GM12878 (cell line): Measurements from ENCODE around the gene CTNNA3. TPM values are rescaled to one million over a fixed set of nuclear protein-coding genes. Genes with fewer than 3 reads are reported as not detected.

Experiments
- ATAC-seq: fragments of 200-7000 bp; cut with Tn5 transposase; 3 replicates; pipeline ENCODE4 v1.9.1; 2020; ENCODE audit warnings: mild to moderate bottlenecking, moderate library complexity
- BruUV-seq: library from RNA; stranded (reverse); fragments of 400-500 nt; replicated peaks from 2 replicates; lab custom pipeline; 2021; lab: Mats Ljungman, UMichigan
- CTCF ChIA-PET: fragments of 300-600 bp; sonication (Branson Sonifier 250); formaldehyde crosslinking; extraction: SDS; loops from one replicate; lab custom pipeline; 2021; ENCODE audit warnings: inconsistent platforms; lab: Yijun Ruan, JAX
- POLR2A ChIA-PET: fragments of 350-600 bp; formaldehyde crosslinking; extraction: SDS; loops from one replicate; lab custom pipeline; 2021; ENCODE audit warnings: inconsistent platforms; lab: Charles Lee
- RAD21 ChIA-PET: fragments of 300-600 bp; sonication (Branson Sonifier 250); formaldehyde crosslinking; loops from one replicate; lab custom pipeline; 2023; ENCODE audit warnings: antibody characterized with exemption; ENCODE audit not compliant: unreplicated experiment; lab: Charles Lee
- SMC1A ChIA-PET: fragments of 300-600 bp; sonication (Branson Sonifier 250); formaldehyde crosslinking; loops from one replicate; lab custom pipeline; 2023; ENCODE audit not compliant: unreplicated experiment, uncharacterized antibody; lab: Charles Lee
- DNase-seq: peaks from one replicate; pipeline ENCODE4 v3.0.0-alpha.2; 2011; ENCODE audit warnings: low read depth, low spot score
- FAIRE-seq: peaks from 3 replicates; lab custom pipeline; 2011; peaks lifted over from hg19 to GRCh38; lab: Jason Lieb, UNC
- H2AFZ ChIP-seq: 2 replicates; pipeline ENCODE4 v1.6.0; 2011; ENCODE audit warnings: low read depth, low read length, control low read depth; ENCODE audit not compliant: control insufficient read depth
- H3K27ac ChIP-seq: 2 replicates; pipeline ENCODE4 v1.5.1; 2011; ENCODE audit warnings: control low read depth; ENCODE audit not compliant: control insufficient read depth, insufficient read depth
- H3K27me3 ChIP-seq, 2 experiments: replicated peaks in 1 of 2; 2 replicates each; pipeline versions ENCODE4 v1.6.0 to v1.6.1; 2011; ENCODE audit warnings: low read length in 1 of 2; ENCODE audit not compliant: control insufficient read depth in 2 of 2, insufficient read depth in 2 of 2
- H3K36me3 ChIP-seq, 2 experiments: 2 replicates each; pipeline ENCODE4 v1.5.1; 2011; ENCODE audit warnings: low read length in 1 of 2; ENCODE audit not compliant: control insufficient read depth in 2 of 2, insufficient read depth in 2 of 2
- H3K4me1 ChIP-seq: 2 replicates; pipeline ENCODE4 v1.6.1; 2011; ENCODE audit warnings: mild to moderate bottlenecking, low read length, moderate library complexity, mixed read lengths; ENCODE audit not compliant: control insufficient read depth, insufficient read depth
- H3K4me2 ChIP-seq: 2 replicates; pipeline ENCODE4 v1.6.0; 2011; ENCODE audit warnings: control low read depth; ENCODE audit not compliant: control insufficient read depth, insufficient read depth
- H3K4me3 ChIP-seq: fragments of 200-600 bp; sonication (generic); 2 replicates; pipeline ENCODE4 v1.5.1; 2016
- H3K79me2 ChIP-seq: 2 replicates; pipeline ENCODE4 v1.6.0; 2011; ENCODE audit warnings: low read length; ENCODE audit not compliant: control insufficient read depth, insufficient read depth
- H3K9ac ChIP-seq: 2 replicates; pipeline ENCODE4 v1.8.0; 2011; ENCODE audit warnings: low read length, control low read depth, mixed read lengths; ENCODE audit not compliant: control insufficient read depth, insufficient read depth
- H3K9me3 ChIP-seq: replicated peaks from 3 replicates; pipeline ENCODE4 v1.5.1; 2011; ENCODE audit warnings: mild to moderate bottlenecking, low read length; ENCODE audit not compliant: control insufficient read depth, insufficient read depth
- H4K20me1 ChIP-seq: 2 replicates; pipeline ENCODE4 v1.6.0; 2011; ENCODE audit not compliant: control insufficient read depth, insufficient read depth
- ATF7 ChIP-seq: fragments of 450-650 bp; IDR thresholded peaks from 2 replicates; pipeline ENCODE4 v1.6.1; 2016; ENCODE audit warnings: low read depth, mild to moderate bottlenecking
- CEBPZ ChIP-seq: fragments of 150-350 bp; IDR thresholded peaks from 2 replicates; pipeline ENCODE4 v1.6.1; 2016; ENCODE audit warnings: low read depth, low read length
- FOXK2 ChIP-seq: fragments of 450-650 bp; IDR thresholded peaks from 2 replicates; pipeline ENCODE4 v1.6.1; 2017; ENCODE audit warnings: mild to moderate bottlenecking, moderate library complexity
- JUNB ChIP-seq: IDR thresholded peaks from 2 replicates; pipeline ENCODE4 v1.6.1; 2016; ENCODE audit warnings: antibody characterized with exemption, mild to moderate bottlenecking
- JUND ChIP-seq: IDR thresholded peaks from 2 replicates; pipeline ENCODE4 v1.6.1; 2012; ENCODE audit warnings: low read depth, mild to moderate bottlenecking, low read length, improper control_type of control experiment, moderate library complexity
- MEF2A ChIP-seq: IDR thresholded peaks from 2 replicates; pipeline ENCODE4 v1.6.1; 2011; ENCODE audit warnings: low read depth, mild to moderate bottlenecking, low read length, moderate library complexity; ENCODE audit not compliant: insufficient read depth
- MTA2 ChIP-seq: fragments of 450-650 bp; IDR thresholded peaks from 2 replicates; pipeline ENCODE4 v1.6.1; 2016; ENCODE audit warnings: low read depth, mild to moderate bottlenecking, moderate library complexity
- NFIC ChIP-seq: IDR thresholded peaks from 2 replicates; pipeline ENCODE4 v1.6.1; 2012; ENCODE audit warnings: low read depth, mild to moderate bottlenecking, inconsistent platforms, low read length, moderate library complexity
- PKNOX1 ChIP-seq: fragments of 450-650 bp; IDR thresholded peaks from 2 replicates; pipeline ENCODE4 v1.6.1; 2016; ENCODE audit warnings: mild to moderate bottlenecking
- RAD21 ChIP-seq: IDR thresholded peaks from 2 replicates; pipeline ENCODE4 v1.6.1; 2011; ENCODE audit warnings: mild to moderate bottlenecking, low read depth, low read length, moderate library complexity; ENCODE audit not compliant: insufficient read depth
- RAD51 ChIP-seq: fragments of 450-650 bp; IDR thresholded peaks from 2 replicates; pipeline ENCODE4 v1.6.1; 2016; ENCODE audit warnings: moderate library complexity, mild to moderate bottlenecking, inconsistent platforms
- RFX5 ChIP-seq: IDR thresholded peaks from 2 replicates; pipeline ENCODE4 v1.6.1; 2011; ENCODE audit warnings: low read depth, low read length, improper control_type of control experiment
- SP1 ChIP-seq: IDR thresholded peaks from one replicate; pipeline ENCODE4 v1.6.1; 2011; ENCODE audit warnings: low read depth, low read length
- USF2 ChIP-seq: IDR thresholded peaks from 2 replicates; pipeline ENCODE4 v1.6.1; 2011; ENCODE audit warnings: low read depth, low read length, improper control_type of control experiment, borderline replicate concordance
- ZBED1 ChIP-seq: IDR thresholded peaks from 2 replicates; pipeline ENCODE4 v1.6.1; 2016; ENCODE audit warnings: borderline replicate concordance
- WGBS: methylation state at CpG from one replicate; pipeline ENCODE4 v1.1.6; 2016; ENCODE audit warnings: low lambda C conversion rate; ENCODE audit not compliant: insufficient replicate concordance, insufficient coverage; ENCODE audit errors: missing lambda C conversion rate; 5-methylcytosine and 5-hydroxymethylcytosine counted together
- in situ Hi-C: fragments of 300-500 bp; cut with MboI; formaldehyde crosslinking; loops from 9 replicates; pipeline ENCODE4 v1.14.3; 2018; ENCODE audit warnings: mixed read lengths
- intact Hi-C: fragments of 100-400 bp; cut with micrococcal nuclease; formaldehyde crosslinking; loops from one replicate; pipeline ENCODE4 v1.14.2; 2022; ENCODE audit not compliant: unreplicated experiment
- polyA plus RNA-seq, 11 experiments: library from polyadenylated mRNA; depleted of rRNA in 4 of 11; unstranded in 6 of 11; stranded (reverse) in 5 of 11; fragments of >200 nt; fragmentation: Nextera tagmentation in 4 of 11; fragmentation: Illumina TruSeq in 1 of 11; extraction: Ambion mirVana in 4 of 11; extraction: Trizol in 1 of 11; gene quantifications; 1 replicate in 1 of 11; 2 replicates in 10 of 11; pipeline versions ENCODE4 v1.2.1 to v1.2.3, GENCODE V29; 2011 to 2016; ENCODE audit warnings: inconsistent platforms in 2 of 11, missing spikeins in 2 of 11, low read depth in 1 of 11
- total RNA-seq, 4 experiments: library from RNA; depleted of rRNA in 3 of 4; stranded (reverse); fragments of >200 nt in 3 of 4; fragmentation: Illumina TruSeq in 1 of 4; extraction: Trizol in 1 of 4; gene quantifications; 2 replicates each; pipeline versions ENCODE4 v1.2.1 to v1.2.3, GENCODE V29; 2013 to 2021
- TF ChIP-seq, protein P1 (sequence below): IDR thresholded peaks from 2 replicates; pipeline ENCODE4 v1.6.1; 2011; ENCODE audit warnings: mild to moderate bottlenecking, low read depth, low read length, moderate library complexity; ENCODE audit not compliant: insufficient replicate concordance

The CTNNA3 gene
- total and polyA plus RNA-seq, 10 of the 15 experiments (the other 5 are each of a cell fraction or from before 2014, with no cell fraction given), result under 0.01 to 4.5 (median 0.22) TPM; not detected in 2

- TF ChIP-seq CEBPZ (no peak), SP1 (no peak)
- TF ChIP-seq, protein P1, sequence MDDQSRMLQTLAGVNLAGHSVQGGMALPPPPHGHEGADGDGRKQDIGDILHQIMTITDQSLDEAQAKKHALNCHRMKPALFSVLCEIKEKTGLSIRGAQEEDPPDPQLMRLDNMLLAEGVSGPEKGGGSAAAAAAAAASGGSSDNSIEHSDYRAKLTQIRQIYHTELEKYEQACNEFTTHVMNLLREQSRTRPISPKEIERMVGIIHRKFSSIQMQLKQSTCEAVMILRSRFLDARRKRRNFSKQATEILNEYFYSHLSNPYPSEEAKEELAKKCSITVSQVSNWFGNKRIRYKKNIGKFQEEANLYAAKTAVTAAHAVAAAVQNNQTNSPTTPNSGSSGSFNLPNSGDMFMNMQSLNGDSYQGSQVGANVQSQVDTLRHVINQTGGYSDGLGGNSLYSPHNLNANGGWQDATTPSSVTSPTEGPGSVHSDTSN, result no peak
These were observed 1795.7 kb downstream of the CTNNA3 start (continued) for GRCh38 chr10:65900271-65900670.

DNA sequence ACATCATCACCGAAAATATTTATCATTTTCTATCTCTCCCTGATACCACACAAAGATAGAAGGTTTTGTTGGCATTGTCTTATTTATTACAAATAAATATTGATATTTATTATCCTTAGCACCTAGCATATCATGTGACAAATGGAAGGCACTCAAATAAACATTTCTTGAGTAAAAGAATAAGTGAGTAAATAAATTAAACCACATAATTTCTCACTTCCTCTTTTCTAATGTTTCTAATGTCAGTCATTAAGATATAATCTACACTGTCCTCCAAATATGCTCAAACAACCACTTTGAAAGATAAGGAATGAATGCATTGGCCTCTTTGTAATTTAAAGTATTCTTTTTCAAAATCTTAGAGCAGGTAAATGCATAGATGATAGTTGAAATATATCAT, 1797.9 kb downstream of the CTNNA3 start:
- no peaks in the 10 kb centered on the region for H3K4me1 ChIP-seq
- no peak overlapping the region for H3K27ac ChIP-seq
- no peak overlapping the region for H3K4me3 ChIP-seq
- no TSS peak for BruUV-seq
- H3K36me3 ChIP-seq, result no peaks in the 10 kb centered on the region
- H4K20me1 ChIP-seq, result no peaks in the 10 kb centered on the region
- H3K4me2 ChIP-seq, result no peak overlapping the region
- H2AFZ ChIP-seq, result no peak overlapping the region
- intact Hi-C loops, result loop anchor here (10.0 kb wide), 1 partner anchor 393 kb away; no protein-coding TSS in a partner anchor
- RAD21 ChIA-PET, result no interaction called here
- SMC1A ChIA-PET, result interaction anchor here (1.3 to 2.6 kb wide), 2 partner anchors 10 to 23 kb away, joined by 5 to 13 read pairs; no protein-coding TSS in a partner anchor
- no peak for FAIRE-seq
- no peaks in the 10 kb centered on the region for H3K27me3 ChIP-seq
- in situ Hi-C loops, result no loop called here
- POLR2A ChIA-PET, result no interaction called here
- peak; percentile 76 for ATAC-seq
- 50% methylated on average over 1 of the region's 1 CpG for WGBS
- no peak for DNase-seq
- H3K9me3 ChIP-seq, result no peaks in the 10 kb centered on the region; the same call in 2 of the 3 replicates
- H3K9ac ChIP-seq, result no peak overlapping the region
- H3K79me2 ChIP-seq, result no peaks in the 10 kb centered on the region
- CTCF ChIA-PET, result interaction anchor here (1.3 kb wide), 1 partner anchor 9 kb away, joined by 3 read pairs; no protein-coding TSS in a partner anchor
- no peak for TF ChIP-seq RAD21
- TF ChIP-seq ATF7, result no peak
- TF ChIP-seq USF2, result no peak
- TF ChIP-seq JUND, result no peak
- TF ChIP-seq RAD51, result peak; percentile 61
- no peak for TF ChIP-seq FOXK2
- TF ChIP-seq ZBED1, result no peak
- peak; percentile 64; the same call in 1 of the 2 replicates for TF ChIP-seq PKNOX1
- no peak for TF ChIP-seq MEF2A
- no peak for TF ChIP-seq JUNB
- TF ChIP-seq RFX5, result no peak
- no peak for TF ChIP-seq NFIC
- TF ChIP-seq, protein P1, result no peak
- peak; percentile 68 for TF ChIP-seq MTA2
